Measurements from ENCODE around the gene HBQ1.
"Not testable (repeated sequence)": the region's sequence is repeated elsewhere in the genome, so short reads cannot be mapped to it uniquely, and the experiment has no call there.

The HBQ1 gene

GRCh38 chr16:180101-180675, at the start of gene HBQ1:
HBQ1 (plus strand) TSS chr16:180459; CDS start chr16:180487, 28 bp downstream.
- DNase-seq, result no peak

- no peak for DNase-seq
Observed at GRCh38 chr16:130533-131173, 49.6 kb upstream of the HBQ1 start.

- DNase-seq, result no peak
Observed at GRCh38 chr16:132120-132519, 48.1 kb upstream of the HBQ1 start.

GRCh38 chr16:133716-134115, 46.5 kb upstream of the HBQ1 start:
- DNase-seq, result no peak

GRCh38 chr16:138049-138417, 42.2 kb upstream of the HBQ1 start:
- DNase-seq, result no peak

GRCh38 chr16:140175-140857, 39.9 kb upstream of the HBQ1 start:
- DNase-seq, result no peak

- DNase-seq, result no peak
Observed at GRCh38 chr16:142405-142967, 37.8 kb upstream of the HBQ1 start.

- no peak for DNase-seq
Observed at GRCh38 chr16:143047-143446, 37.2 kb upstream of the HBQ1 start.

GRCh38 chr16:143456-143855, 36.8 kb upstream of the HBQ1 start:
- no peak for DNase-seq

- no peak for DNase-seq
Observed at GRCh38 chr16:144797-145252, 35.4 kb upstream of the HBQ1 start.

GRCh38 chr16:146646-147045, 33.6 kb upstream of the HBQ1 start:
- no peak for DNase-seq

GRCh38 chr16:149024-149660, 31.1 kb upstream of the HBQ1 start:
- DNase-seq, result no peak

GRCh38 chr16:152141-153128, 27.8 kb upstream of the HBQ1 start, which contains the start of gene HBZ:
HBZ (plus strand) TSS chr16:152644; CDS start chr16:152910, 266 bp downstream.
- no peak for DNase-seq

- DNase-seq, result not testable (repeated sequence)
Observed at GRCh38 chr16:153129-153521, 27.1 kb upstream of the HBQ1 start.

GRCh38 chr16:153550-154216, 26.6 kb upstream of the HBQ1 start:
- not testable (repeated sequence) for DNase-seq

GRCh38 chr16:154217-155030, 25.8 kb upstream of the HBQ1 start:
- DNase-seq, result no peak

GRCh38 chr16:155031-155398, 25.2 kb upstream of the HBQ1 start:
- DNase-seq, result no peak

- no peak for DNase-seq
Observed at GRCh38 chr16:159136-159849, 21.0 kb upstream of the HBQ1 start.

GRCh38 chr16:160242-160641, 20.0 kb upstream of the HBQ1 start:
- DNase-seq, result not testable (repeated sequence)

GRCh38 chr16:160691-161190, 19.5 kb upstream of the HBQ1 start:
- no peak for DNase-seq
